ENCODE results near the gene ARHGEF16.

- TF ChIP-seq CTCF (IDR thresholded peaks at IDR 0.05) (no peak), POLR2A (IDR thresholded peaks at IDR 0.05) (no peak)
Observed at GRCh38 chr1:3529099-3529729, 74.7 kb downstream of the ARHGEF16 start.

Data from heart left ventricle (tissue), 13 donors.